HG02763 (cell line): ENCODE data around the gene CDK19.
"Not testable (repeated sequence)": the region's sequence is repeated elsewhere in the genome, so short reads cannot be mapped to it uniquely, and the experiment has no call there.

Experiments
- ATAC-seq: cut with Tn5 transposase; IDR thresholded peaks from one replicate; pipeline ENCODE4 v1.9.1; 2021; ENCODE audit warnings: mild to moderate bottlenecking, moderate library complexity; ENCODE audit not compliant: unreplicated experiment

CDK19 gene

DNA sequence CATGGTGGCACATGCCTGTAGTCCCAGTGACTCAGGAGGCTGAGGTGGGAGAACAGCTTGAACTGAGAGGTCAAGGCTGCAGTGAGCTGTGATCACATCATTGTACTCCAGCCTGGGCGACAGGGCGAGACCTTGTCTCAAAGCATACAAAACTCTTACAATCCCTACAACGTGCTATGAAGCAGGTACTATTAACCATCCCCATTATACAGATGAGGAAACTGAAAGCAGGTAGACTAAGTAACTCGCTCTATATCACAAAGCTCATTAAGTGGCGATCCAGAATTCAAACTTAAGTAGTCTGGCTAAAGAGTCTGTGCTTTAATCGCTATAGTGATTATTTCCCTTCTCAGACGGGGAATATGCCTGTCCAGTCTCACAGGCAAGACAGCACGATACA is 54.7 kb downstream of the CDK19 start:
- no peak for ATAC-seq

DNA sequence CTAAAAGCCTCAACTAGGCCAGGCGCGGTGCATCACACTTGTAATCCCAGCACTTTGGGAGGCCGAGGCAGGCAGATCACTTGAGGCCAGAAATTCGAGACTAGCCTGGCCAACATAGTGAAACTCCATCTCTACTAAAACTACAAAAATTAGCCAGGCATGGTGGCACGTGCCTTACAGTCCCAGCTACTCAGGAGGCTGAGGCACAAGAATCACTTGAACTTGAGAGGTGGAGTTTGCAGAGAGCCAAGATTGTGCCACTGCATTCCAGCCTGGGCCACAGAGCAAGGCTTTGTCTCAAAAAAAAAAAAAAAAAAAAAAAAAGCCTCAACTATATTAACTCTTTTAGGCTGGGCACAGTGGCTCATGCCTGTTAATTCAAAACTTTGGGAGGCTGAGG is 55.2 kb downstream of the CDK19 start:
- ATAC-seq: not testable (repeated sequence)

GRCh38 chr6:110757926-110758325 is 57.3 kb downstream of the CDK19 start:
- no peak for ATAC-seq

DNA sequence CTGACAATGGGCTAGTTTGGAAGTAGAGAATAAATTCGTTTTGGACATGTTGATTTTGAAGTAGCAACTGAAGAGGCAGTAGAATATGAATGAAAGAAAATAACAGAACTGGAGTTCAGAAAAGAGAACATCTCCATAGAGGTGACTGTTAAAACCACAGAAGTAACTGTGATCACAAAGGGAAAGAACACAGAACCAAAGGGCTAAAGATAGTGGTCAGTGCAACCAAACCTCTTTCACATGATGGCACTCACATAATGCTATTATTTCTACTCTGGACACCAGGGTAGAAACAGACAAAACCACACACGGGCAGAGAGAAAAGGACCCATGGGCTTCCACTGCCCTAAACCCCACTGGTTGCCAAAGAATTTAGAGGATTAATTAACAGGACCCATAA is 58.5 kb downstream of the CDK19 start:
- ATAC-seq: no peak

DNA sequence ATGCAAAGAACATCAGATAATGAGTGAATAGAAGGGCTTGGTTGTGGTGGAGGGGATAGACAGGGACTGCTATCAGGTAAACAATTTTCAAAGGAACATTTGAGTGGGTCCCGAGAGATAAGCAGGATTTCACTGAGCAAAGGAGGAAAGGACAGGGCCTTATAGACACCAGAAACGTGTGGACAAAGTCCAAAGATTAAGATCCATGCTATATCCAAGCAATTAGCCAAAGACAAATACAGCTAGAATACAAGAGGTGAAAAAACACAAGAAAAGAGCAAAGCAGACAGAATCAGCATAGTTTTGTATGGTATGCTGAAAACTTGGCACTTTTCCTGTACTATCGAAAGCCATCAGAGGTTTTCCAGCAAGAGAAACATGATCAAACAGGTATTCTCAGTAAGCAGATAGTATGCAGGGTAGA is 59.8 kb downstream of the CDK19 start:
- ATAC-seq: no peak

- not testable (repeated sequence) for ATAC-seq
These were observed 61.2 kb downstream of the CDK19 start for GRCh38 chr6:110753936-110754668.

DNA sequence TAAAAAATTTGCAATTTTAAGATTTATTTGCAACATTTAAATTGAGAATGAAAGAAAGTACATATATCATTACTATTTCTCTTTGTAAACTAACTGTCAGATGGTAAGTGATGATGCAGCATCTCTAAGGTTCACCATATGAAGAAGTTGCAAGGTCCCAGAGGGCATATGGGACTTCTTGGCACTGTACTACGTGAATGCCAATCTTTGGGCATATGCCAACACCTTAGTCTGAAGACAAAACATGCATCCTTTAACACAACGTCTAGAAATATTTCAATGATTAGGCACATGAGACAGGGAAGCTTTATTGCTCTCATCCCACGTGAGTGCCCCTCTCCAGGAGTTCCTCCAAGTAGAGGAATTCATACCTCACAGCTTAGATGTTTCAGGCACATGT is 66.8 kb downstream of the CDK19 start:
- ATAC-seq: no peak

DNA sequence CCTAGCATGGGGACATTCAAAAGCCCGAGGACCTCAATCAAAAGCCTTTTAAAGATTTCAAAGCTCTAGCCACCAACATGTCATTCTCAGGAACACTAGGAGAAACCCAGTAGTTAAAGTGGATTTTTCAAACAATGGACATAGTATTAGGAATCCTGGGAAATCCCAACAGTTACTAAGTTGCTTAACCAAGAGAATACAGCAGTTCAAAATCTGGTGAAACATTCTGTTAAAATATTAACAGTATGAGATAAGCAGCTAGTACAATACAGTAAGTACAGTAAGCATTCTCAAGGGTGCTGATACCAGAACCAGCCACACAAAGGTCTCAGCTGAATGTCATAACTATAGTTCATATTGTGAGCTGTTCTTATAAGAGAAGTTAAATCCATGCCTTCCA is 68.6 kb downstream of the CDK19 start:
- ATAC-seq: no peak

GRCh38 chr6:110744991-110745390 is 70.3 kb downstream of the CDK19 start:
- no peak for ATAC-seq

DNA sequence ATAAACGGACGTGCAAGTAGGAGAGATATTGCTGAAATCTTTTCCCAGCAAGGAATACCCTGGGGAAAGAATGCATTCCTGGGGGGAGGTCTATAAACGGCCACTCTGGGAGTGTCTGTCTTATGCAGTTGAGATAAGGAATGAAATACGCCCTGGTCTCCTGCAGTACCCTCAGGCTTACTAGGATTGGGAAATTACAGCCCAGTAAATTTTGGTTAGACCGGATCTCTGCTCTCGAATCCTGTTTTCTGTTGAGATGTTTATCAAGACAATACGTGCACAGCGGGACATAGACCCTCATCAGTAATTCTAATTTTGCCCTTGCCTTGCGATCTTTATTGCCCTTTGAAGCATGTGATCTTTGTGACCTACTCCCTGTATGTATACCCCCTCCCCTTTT is 72.7 kb downstream of the CDK19 start:
- ATAC-seq: not testable (repeated sequence)

GRCh38 chr6:110741517-110741916 is 73.8 kb downstream of the CDK19 start:
- ATAC-seq: no peak

DNA sequence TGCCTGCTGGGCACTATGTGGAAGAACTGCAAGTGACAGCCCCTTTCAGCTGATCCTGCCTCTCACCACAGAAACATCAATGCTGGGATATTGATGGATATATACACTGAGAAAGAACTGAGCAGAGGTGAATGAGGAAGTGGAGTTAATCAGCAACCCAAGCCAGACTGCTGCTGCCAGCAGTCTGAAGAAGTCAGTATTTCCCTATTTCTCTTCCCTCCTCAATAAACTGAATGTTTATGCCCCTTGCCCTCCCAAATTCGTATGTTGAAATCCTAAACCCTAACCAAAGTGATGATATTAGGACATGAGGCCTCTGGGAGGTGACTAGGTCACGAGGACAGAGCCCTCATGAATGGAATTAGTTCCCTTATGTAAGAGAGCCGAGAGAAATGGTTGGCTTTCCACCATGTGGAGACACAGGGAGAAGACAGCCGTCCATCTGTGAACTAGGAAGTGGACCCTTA is 76.3 kb downstream of the CDK19 start:
- ATAC-seq: no peak

GRCh38 chr6:110735666-110736065 is 79.6 kb downstream of the CDK19 start:
- no peak for ATAC-seq

GRCh38 chr6:110731898-110732297 is 83.4 kb downstream of the CDK19 start:
- no peak for ATAC-seq

GRCh38 chr6:110731196-110731595 is 84.1 kb downstream of the CDK19 start:
- ATAC-seq: no peak

DNA sequence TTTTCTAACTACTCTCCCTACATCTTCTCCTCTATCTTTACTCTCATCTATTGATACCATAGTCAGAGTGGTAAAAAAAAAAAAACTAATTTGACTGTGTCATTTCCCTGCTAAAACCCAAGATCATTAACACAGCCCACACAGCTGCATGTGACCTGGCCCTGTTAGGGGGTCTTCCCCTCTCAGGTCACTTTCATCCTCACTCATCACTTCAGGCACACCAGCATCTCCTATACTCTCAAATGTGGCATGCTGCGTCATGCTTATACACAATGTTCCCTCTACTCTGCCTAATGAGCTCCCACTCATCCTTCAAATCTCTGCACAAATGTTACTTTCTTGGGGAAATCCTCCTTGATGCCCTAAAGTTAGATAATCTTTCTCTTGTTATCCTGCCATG is 86.8 kb downstream of the CDK19 start:
- ATAC-seq: no peak

DNA sequence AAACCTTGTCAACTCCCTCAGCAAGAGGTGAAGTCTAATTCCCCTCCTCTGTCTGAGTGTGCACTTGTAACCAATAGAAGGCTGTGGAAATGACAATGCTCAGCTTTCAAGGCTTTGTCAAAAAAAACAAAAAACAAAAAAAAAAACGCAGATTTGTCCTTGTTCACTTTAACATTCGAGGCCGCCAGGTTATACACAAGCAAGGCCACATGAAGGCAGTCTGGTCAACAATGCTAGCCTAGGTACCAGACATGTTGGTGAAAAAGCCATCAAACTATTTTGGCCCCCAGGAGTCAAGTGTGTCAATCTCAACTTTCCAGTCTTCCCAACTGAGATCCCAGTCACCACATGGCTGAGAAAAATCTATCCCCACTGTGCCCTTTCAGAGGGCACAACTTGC is 92.3 kb downstream of the CDK19 start:
- ATAC-seq: no peak

GRCh38 chr6:110720066-110720465 is 95.2 kb downstream of the CDK19 start:
- no peak for ATAC-seq

DNA sequence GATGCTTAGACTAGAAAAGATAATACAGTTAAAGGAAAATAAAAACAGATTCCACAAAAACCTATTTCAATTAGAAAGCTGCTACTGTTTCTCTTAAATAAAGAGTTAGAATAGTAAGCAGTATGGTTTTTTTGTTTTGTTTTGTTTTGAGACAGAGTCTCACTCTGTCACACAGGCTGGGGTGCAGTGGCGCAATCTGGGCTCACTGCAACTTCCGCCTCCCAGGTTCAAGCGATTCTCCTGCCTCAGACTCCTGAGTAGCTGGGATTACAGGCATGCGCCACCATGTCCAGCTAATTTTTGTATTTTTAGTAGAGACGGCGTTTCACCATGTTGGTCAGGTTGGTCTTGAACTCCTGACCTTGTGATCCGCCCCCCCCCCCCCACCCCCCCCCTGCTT is 95.7 kb downstream of the CDK19 start:
- ATAC-seq: not testable (repeated sequence)

DNA sequence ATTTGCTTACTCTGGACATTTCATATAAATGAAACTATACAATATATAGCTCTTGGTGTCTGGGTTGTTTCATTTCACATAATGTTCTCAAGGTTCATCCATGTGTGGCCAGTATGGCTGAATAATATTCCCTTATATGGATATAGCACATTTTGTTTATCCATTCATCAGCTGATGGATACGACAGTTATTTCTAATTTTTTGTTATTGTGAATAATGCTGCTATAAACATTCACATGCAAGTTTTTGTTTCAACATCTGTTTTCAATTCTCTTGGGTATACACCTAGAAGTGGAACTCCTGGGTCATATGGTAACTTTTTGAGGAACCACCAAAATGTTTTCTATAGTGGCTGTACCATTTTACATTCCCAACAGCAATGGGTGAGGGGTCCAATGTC is 101.1 kb downstream of the CDK19 start:
- ATAC-seq: no peak

DNA sequence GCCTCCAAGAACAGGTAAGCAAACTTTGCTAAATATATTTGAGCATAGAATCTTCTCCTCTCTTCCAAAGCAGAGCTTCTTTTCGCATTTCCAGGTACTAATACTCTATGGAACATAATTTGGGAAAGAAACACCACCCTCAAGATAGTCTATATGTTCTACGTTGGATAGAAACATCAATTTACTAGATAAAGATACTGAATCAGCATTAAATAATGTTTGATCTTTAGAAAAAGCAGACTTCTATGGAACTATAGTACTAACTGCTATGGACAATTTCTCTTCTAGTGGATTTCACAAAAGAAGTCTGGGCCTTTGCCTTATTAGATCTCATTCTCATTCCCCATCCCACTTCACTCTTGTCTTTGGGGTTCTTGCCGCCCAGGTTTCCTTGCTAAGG is 103.0 kb downstream of the CDK19 start:
- ATAC-seq: no peak

DNA sequence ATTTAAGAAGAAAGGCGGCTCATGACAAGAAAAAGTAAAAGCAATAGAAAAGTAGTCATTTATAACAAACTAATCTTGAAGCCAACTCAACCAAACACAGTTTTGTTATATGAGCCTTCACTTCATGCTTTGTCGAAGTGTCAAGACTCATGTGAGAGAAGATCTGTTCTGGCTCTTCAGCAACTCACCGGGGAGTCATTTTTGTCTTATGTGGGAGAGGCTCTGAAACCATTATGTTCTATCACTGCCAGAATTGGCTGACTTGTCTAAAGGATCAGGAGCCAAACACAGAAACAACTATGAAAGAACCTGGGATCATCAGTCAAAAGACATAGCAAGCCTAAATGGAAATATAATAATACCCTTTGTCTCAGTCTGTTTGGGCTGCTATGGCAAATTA is 105.2 kb downstream of the CDK19 start:
- ATAC-seq: no peak

DNA sequence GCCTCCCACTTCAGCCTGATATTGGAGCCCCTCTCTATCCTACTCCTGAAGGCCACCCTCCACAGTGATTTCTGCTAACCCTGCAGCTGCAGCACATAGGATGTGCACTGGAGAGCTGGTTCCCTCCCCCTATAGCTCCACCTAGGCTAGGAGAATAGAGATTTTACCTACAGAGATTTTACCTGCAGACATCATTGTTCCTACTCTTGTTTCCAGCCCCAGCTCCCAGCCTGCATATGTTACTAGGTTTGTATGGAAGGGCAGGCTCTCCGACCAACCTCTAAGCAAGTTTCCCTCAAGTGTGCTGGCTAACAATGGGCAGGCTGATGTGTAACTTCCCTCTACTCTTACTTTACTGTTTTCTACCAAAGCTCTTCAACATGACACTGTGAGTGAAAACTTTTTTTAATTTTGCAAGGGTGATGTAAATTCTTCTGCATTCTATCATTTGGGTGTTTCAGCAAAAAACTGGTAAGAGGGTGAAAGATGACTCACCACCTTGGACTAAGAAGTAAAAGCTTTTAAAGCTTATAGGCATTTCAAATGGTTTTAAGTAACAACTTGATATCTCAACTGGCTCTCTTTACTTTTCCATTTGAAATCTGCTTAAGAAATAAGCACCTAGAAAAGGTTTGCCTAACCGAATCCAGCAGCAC is 106.8 kb downstream of the CDK19 start:
- no peak for ATAC-seq
